GM19035 (cell line): Measurements from ENCODE around the gene B3GAT2.
"Not testable (repeated sequence)": the region's sequence is repeated elsewhere in the genome, so short reads cannot be mapped to it uniquely, and the experiment has no call there.

ENCODE experiments used
- ATAC-seq: cut with Tn5 transposase; IDR thresholded peaks from one replicate; pipeline ENCODE4 v1.9.1; 2021; ENCODE audit not compliant: unreplicated experiment

The B3GAT2 gene

GRCh38 chr6:70956451-70957283 lies at the start of gene B3GAT2:
Gene B3GAT2 (minus strand): TSS chr6:70957060. CDS start chr6:70956429, 631 bp downstream.
- peak; percentile 14 for ATAC-seq

GRCh38 chr6:70998148-70998547 lies 41.3 kb upstream of the B3GAT2 start:
- no peak for ATAC-seq

- no peak for ATAC-seq
These were observed 40.5 kb upstream of the B3GAT2 start for GRCh38 chr6:70997379-70997778.

GRCh38 chr6:70996106-70996505 lies 39.2 kb upstream of the B3GAT2 start:
- no peak for ATAC-seq

GRCh38 chr6:70995411-70995810 lies 38.6 kb upstream of the B3GAT2 start:
- no peak for ATAC-seq

- no peak for ATAC-seq
These were observed 34.4 kb upstream of the B3GAT2 start for GRCh38 chr6:70991253-70991652.

GRCh38 chr6:70985156-70985555 lies 28.3 kb upstream of the B3GAT2 start:
- ATAC-seq, result no peak

GRCh38 chr6:70982747-70983146 lies 25.9 kb upstream of the B3GAT2 start:
- ATAC-seq, result no peak

GRCh38 chr6:70980727-70981126 lies 23.9 kb upstream of the B3GAT2 start:
- ATAC-seq, result no peak

GRCh38 chr6:70973604-70974003 lies 16.7 kb upstream of the B3GAT2 start:
- no peak for ATAC-seq

GRCh38 chr6:70967049-70967448 lies 10.2 kb upstream of the B3GAT2 start:
- no peak for ATAC-seq

- ATAC-seq, result no peak
These were observed 391 bp upstream of the B3GAT2 start for GRCh38 chr6:70957284-70957617.

- peak; percentile 30 for ATAC-seq
These were observed 739 bp downstream of the B3GAT2 start for GRCh38 chr6:70956191-70956450.

- ATAC-seq, result peak; percentile 97
These were observed 1.2 kb downstream of the B3GAT2 start for GRCh38 chr6:70955441-70956190.

- no peak for ATAC-seq
These were observed 2.1 kb downstream of the B3GAT2 start for GRCh38 chr6:70954750-70955149.

- ATAC-seq, result no peak
These were observed 2.7 kb downstream of the B3GAT2 start for GRCh38 chr6:70954176-70954575.

- ATAC-seq, result no peak
These were observed 4.2 kb downstream of the B3GAT2 start for GRCh38 chr6:70952608-70953165.

GRCh38 chr6:70944321-70944720 lies 12.5 kb downstream of the B3GAT2 start:
- ATAC-seq, result not testable (repeated sequence)

- ATAC-seq, result no peak
These were observed 23.0 kb downstream of the B3GAT2 start for GRCh38 chr6:70933853-70934252.

GRCh38 chr6:70905742-70906141 lies 51.1 kb downstream of the B3GAT2 start:
- ATAC-seq, result no peak

GRCh38 chr6:70903665-70904452 lies 53.0 kb downstream of the B3GAT2 start:
- no peak for ATAC-seq
